Endothelial cell of umbilical vein (primary cell): ENCODE data around the gene FOXO6. TPM values are rescaled to one million over a fixed set of nuclear protein-coding genes. Genes with fewer than 3 reads are reported as not detected.

Experiments used
- BruUV-seq: library from RNA; stranded (reverse); fragments of 400-500 nt; replicated peaks from 2 replicates; lab custom pipeline; 2021; lab: Mats Ljungman, UMichigan
- CTCF ChIA-PET: fragments of 300-600, 350-600 bp; sonication (Branson Sonifier 250); formaldehyde crosslinking; loops from one replicate; lab custom pipeline; 2021; ENCODE audit warnings: antibody characterized with exemption, inconsistent platforms; lab: Charles Lee
- POLR2A ChIA-PET: fragments of 300-600, 350-600 bp; sonication (Branson Sonifier 250); formaldehyde crosslinking; loops from one replicate; lab custom pipeline; 2021; ENCODE audit warnings: antibody characterized with exemption, inconsistent platforms; lab: Charles Lee
- DNase-seq: peaks from one replicate; pipeline ENCODE4 v3.0.0-alpha.2; 2011; ENCODE audit warnings: low read depth, low spot score
- FAIRE-seq: peaks from 2 replicates; lab custom pipeline; 2011; peaks lifted over from hg19 to GRCh38; lab: Jason Lieb, UNC
- H2AFZ ChIP-seq: 2 replicates; pipeline ENCODE4 v1.6.0; 2012; ENCODE audit warnings: low read depth, low read length, control low read depth, inconsistent platforms
- H3K27ac ChIP-seq: 2 replicates; pipeline ENCODE4 v1.5.1; 2011; ENCODE audit warnings: low read depth, mild to moderate bottlenecking, control low read depth, low read length, moderate library complexity; ENCODE audit not compliant: insufficient read depth
- H3K27me3 ChIP-seq, 2 experiments: 2 replicates each; pipeline versions ENCODE4 v1.6.0 to v1.6.1; 2011; ENCODE audit warnings: low read length in 2 of 2, mixed read lengths in 1 of 2; ENCODE audit not compliant: control insufficient read depth in 2 of 2, insufficient read depth in 2 of 2
- H3K36me3 ChIP-seq, 2 experiments: 2 replicates in 1 of 2; 3 replicates in 1 of 2; pipeline ENCODE4 v1.5.1; 2011; ENCODE audit warnings: low read length in 2 of 2, mild to moderate bottlenecking in 1 of 2, moderate library complexity in 1 of 2; ENCODE audit not compliant: control insufficient read depth in 2 of 2, insufficient read depth in 2 of 2; ENCODE audit errors: extremely low read depth in 1 of 2
- H3K4me1 ChIP-seq: 3 replicates; pipeline ENCODE4 v1.5.1; 2011; ENCODE audit warnings: mild to moderate bottlenecking, low read length; ENCODE audit not compliant: control insufficient read depth, insufficient read depth; ENCODE audit errors: extremely low read depth
- H3K4me2 ChIP-seq: 2 replicates; pipeline ENCODE4 v1.6.1; 2011; ENCODE audit warnings: low read length, control low read depth, mixed read lengths; ENCODE audit not compliant: insufficient read depth
- H3K4me3 ChIP-seq, 3 experiments: fragments of 200-600 bp in 1 of 3; sonication (generic), shearing (Covaris generic) in 1 of 3; replicated peaks in 1 of 3; 2 replicates each; pipeline ENCODE4 v1.5.1; 2011 to 2016; ENCODE audit warnings: control low read depth in 3 of 3, low read length in 3 of 3, mild to moderate bottlenecking in 2 of 3, inconsistent platforms in 1 of 3, low read depth in 1 of 3, moderate library complexity in 1 of 3; ENCODE audit not compliant: insufficient read depth in 1 of 3
- H3K79me2 ChIP-seq: 2 replicates; pipeline ENCODE4 v1.6.0; 2012; ENCODE audit warnings: low read length, inconsistent platforms; ENCODE audit not compliant: control insufficient read depth, insufficient read depth
- H3K9ac ChIP-seq: replicated peaks from 2 replicates; pipeline ENCODE3; 2011; ENCODE audit warnings: low read length, control low read depth; ENCODE audit not compliant: insufficient read depth; ENCODE audit errors: extremely low read depth
- H3K9me1 ChIP-seq: replicated peaks from 3 replicates; pipeline ENCODE4 v1.6.0; 2011; ENCODE audit warnings: mild to moderate bottlenecking, low read length; ENCODE audit not compliant: control insufficient read depth, insufficient read depth; ENCODE audit errors: extremely low read depth
- H3K9me3 ChIP-seq: replicated peaks from 2 replicates; pipeline ENCODE4 v1.5.1; 2012; ENCODE audit warnings: low read length, inconsistent platforms; ENCODE audit not compliant: control insufficient read depth, insufficient read depth
- H4K20me1 ChIP-seq: replicated peaks from 2 replicates; pipeline ENCODE3; 2011; ENCODE audit warnings: mild to moderate bottlenecking, low read length; ENCODE audit not compliant: control insufficient read depth, insufficient read depth; ENCODE audit errors: extremely low read depth
- FOS ChIP-seq: IDR thresholded peaks from 2 replicates; pipeline ENCODE4 v1.6.1; 2011; ENCODE audit warnings: mild to moderate bottlenecking, low read length, moderate library complexity, borderline replicate concordance; ENCODE audit not compliant: insufficient read depth
- GATA2 ChIP-seq: IDR thresholded peaks from 2 replicates; pipeline ENCODE4 v1.7.0; 2011; ENCODE audit warnings: low read depth, mild to moderate bottlenecking, moderate library complexity, mixed read lengths, low read length; ENCODE audit not compliant: insufficient read length, insufficient read depth
- JUN ChIP-seq: IDR thresholded peaks from 2 replicates; pipeline ENCODE4 v1.6.1; 2011; ENCODE audit warnings: borderline replicate concordance, low read depth; ENCODE audit not compliant: insufficient read length, insufficient read depth
- POLR2A ChIP-seq: IDR thresholded peaks from 2 replicates; pipeline ENCODE4 v1.6.1; 2012; ENCODE audit warnings: low read depth, mild to moderate bottlenecking, control low read depth, low read length
- dilution Hi-C: fragments of 300-500 bp; cut with MboI; formaldehyde crosslinking; loops from one replicate; pipeline ENCODE4 v1.15.0; 2019; ENCODE audit warnings: low sequenced_read_pairs; ENCODE audit not compliant: extremely low pct_ligation_motif_present
- intact Hi-C: fragments of 100-400 bp; cut with micrococcal nuclease; formaldehyde crosslinking; loops from one replicate; pipeline ENCODE4 v1.10.0; 2022
- polyA plus RNA-seq, 4 experiments: library from polyadenylated mRNA; depleted of rRNA in 3 of 4; stranded (reverse) in 3 of 4; unstranded in 1 of 4; fragments of >200 nt; gene quantifications; 2 replicates each; pipeline versions ENCODE4 v1.2.1 to v1.2.3, GENCODE V29; 2011 to 2012; ENCODE audit warnings: missing spikeins in 1 of 4
- total RNA-seq: library from RNA; stranded (reverse); gene quantifications from 2 replicates; pipeline ENCODE4 v1.2.3, GENCODE V29; 2021
- TF ChIP-seq, protein P1 (sequence below): IDR thresholded peaks from 2 replicates; pipeline ENCODE4 v1.6.1; 2011; ENCODE audit not compliant: insufficient read depth, insufficient read length

FOXO6 gene
- total and polyA plus RNA-seq, 2 donors (not counting 3 experiments of a cell fraction or from before 2014, with no cell fraction given): 0.04 to 0.38 TPM

DNA sequence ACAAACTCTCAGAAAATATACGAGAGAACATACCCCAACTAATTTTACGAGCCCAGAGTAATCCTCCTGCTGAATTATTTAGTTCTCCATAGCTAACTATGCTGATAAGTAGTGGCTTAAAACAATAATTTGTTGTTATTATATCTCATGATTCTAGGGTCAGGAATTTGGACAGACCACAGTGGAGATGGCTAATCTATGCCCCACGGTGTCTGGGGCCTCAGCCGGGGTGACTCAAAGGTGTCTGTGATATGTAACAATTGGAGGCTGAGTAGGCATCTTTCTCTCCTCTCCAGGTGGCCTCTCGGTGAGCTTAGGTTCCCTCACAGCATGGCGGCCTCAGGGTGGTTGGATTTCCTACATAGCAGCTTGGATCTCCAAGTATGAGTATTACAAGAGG lies 35.4 kb upstream of the FOXO6 start:
- Histone ChIP-seq H3K9me1 (no peaks in the 10 kb centered on the region), H3K27ac (no peak overlapping the region), H3K9me3 (no peaks in the 10 kb centered on the region), H3K36me3 (no peaks in the 10 kb centered on the region), H3K9ac (no peak overlapping the region), H3K4me3 (no peak overlapping the region), H3K79me2 (no peaks in the 10 kb centered on the region), H3K4me2 (no peak overlapping the region), H3K27me3 (peaks cover 1 to 3% of the 10 kb centered on the region in 2 experiments), H3K4me1 (no peaks in the 10 kb centered on the region), H4K20me1 (no peaks in the 10 kb centered on the region), H2AFZ (no peak overlapping the region)
- no peak for FAIRE-seq
- ChIA-PET CTCF (interaction anchor here (0.9 to 1.3 kb wide), 2 partner anchors 43 to 92 kb away, joined by 3 to 6 read pairs; no protein-coding TSS in a partner anchor), POLR2A (no interaction called here)
- intact Hi-C loops (no loop called here), dilution Hi-C loops (no loop called here)
- BruUV-seq: no TSS peak
- DNase-seq: no peak
- TF ChIP-seq POLR2A: no peak
- TF ChIP-seq GATA2: no peak
- no peak for TF ChIP-seq FOS
- TF ChIP-seq, protein P1, sequence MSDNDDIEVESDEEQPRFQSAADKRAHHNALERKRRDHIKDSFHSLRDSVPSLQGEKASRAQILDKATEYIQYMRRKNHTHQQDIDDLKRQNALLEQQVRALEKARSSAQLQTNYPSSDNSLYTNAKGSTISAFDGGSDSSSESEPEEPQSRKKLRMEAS: no peak
- no peak for TF ChIP-seq JUN

DNA sequence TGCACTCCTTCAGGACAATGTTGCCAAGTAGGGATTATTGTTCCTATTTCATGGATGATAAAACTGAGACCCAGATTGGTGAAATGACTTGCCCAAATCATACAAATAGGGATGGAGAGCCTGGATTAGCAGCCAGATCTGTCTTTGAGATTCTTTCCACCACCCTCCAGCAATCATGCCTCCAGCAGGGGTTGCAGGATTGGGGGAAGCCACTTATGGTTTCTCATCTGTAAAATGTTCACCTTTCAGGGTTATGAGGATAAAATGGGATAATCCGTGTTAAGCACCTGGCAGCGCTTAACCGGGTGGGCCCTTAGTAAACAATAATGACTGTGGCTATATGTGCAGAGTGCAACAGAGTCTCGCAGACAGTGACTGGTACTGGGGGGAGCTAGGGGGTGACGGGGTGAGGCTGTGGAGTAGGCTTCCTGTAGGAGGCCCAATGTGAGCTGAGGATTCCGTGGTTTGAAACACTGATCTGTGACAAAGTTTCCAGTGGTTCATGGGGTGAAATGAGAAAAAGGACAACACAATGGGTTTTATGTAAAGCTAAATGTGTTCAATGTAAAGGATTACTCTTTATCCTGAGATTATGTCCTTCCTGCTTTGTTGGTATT lies 33.7 kb upstream of the FOXO6 start:
- H3K9ac ChIP-seq: no peak overlapping the region
- intact Hi-C loops: no loop called here
- H2AFZ ChIP-seq: no peak overlapping the region
- DNase-seq (no peak), FAIRE-seq (no peak)
- no peak overlapping the region for H3K27ac ChIP-seq
- peaks cover 1 to 3% of the 10 kb centered on the region in 2 experiments for H3K27me3 ChIP-seq
- peaks cover 3% of the 10 kb centered on the region for H3K4me1 ChIP-seq
- H3K36me3 ChIP-seq: no peaks in the 10 kb centered on the region
- POLR2A ChIA-PET: no interaction called here
- dilution Hi-C loops: no loop called here
- CTCF ChIA-PET: interaction anchor here (1.1 kb wide), 1 partner anchor 14 kb away, joined by 3 read pairs; no protein-coding TSS in a partner anchor
- TF ChIP-seq FOS: no peak
- no peaks in the 10 kb centered on the region for H3K9me1 ChIP-seq
- no TSS peak for BruUV-seq
- H3K9me3 ChIP-seq: no peaks in the 10 kb centered on the region
- H3K4me3 ChIP-seq: no peak overlapping the region
- H4K20me1 ChIP-seq: no peaks in the 10 kb centered on the region
- no peak overlapping the region for H3K4me2 ChIP-seq
- H3K79me2 ChIP-seq: no peaks in the 10 kb centered on the region
